HG03175 (cell line): ENCODE results near the gene PRRX2.

Experiments
- ATAC-seq: cut with Tn5 transposase; IDR thresholded peaks from one replicate; pipeline ENCODE4 v1.9.1; 2021; ENCODE audit warnings: mild to moderate bottlenecking, moderate library complexity; ENCODE audit not compliant: unreplicated experiment

PRRX2 gene

GRCh38 chr9:129665389-129665775, at the start of gene PRRX2:
Gene PRRX2 (plus strand): TSS chr9:129665647. CDS start chr9:129665868, 221 bp downstream.
- no peak for ATAC-seq

GRCh38 chr9:129617167-129617566, 48.3 kb upstream of the PRRX2 start:
- no peak for ATAC-seq

GRCh38 chr9:129619787-129620668, 45.4 kb upstream of the PRRX2 start:
- no peak for ATAC-seq

- no peak for ATAC-seq
Observed at GRCh38 chr9:129620669-129621295, 44.7 kb upstream of the PRRX2 start, which contains the start of gene C9orf50. Gene C9orf50 (minus strand): TSS chr9:129621101. CDS start chr9:129620574, 527 bp downstream.

DNA sequence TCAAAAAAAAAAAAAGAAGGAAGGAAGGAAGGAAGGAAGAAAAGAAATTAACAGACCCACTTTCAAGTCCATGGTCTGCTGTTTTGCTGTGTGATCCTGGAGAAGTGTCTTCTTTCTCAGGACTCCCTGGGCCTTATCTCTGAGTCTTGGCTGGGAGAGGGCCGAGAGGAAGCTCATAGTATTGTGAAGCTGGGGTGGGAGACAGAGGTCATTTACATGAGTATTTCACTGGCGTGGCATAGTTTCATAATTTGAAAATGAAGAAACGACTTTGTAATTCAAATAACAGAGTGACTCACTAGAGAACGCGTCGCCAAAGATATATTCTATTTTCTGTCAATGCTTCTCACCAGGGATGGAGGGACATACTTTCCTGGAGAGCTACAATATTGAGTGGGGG, 42.1 kb upstream of the PRRX2 start:
- ATAC-seq = no peak

DNA sequence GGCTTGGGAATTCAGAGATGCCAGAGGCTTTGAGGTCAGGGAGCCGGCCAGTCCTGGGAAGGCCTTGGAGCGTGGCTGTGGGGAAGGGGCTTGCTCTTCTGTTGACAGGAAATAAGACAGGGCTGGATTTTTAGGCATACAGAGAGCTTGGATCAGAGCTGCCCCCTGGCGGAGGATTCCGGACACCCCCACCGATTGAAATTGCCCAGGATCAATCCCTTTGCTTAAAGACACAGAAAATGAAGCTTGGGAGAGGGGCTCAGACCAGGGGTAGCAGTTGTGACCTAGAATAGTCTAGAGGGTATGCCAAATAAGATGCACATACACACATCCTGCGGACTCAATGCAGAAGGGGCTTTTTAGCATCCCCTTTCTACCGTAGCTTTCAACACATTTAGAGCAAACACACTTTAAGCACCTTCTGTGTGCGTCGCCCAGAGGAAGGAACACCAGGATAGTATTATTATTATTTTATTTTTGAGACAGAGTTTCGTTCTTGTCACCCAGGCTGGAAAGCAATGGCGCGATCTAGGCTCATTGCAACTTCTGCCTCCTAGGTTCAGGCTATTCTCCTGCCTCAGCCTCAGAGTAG, 41.2 kb upstream of the PRRX2 start:
- no peak for ATAC-seq

- no peak for ATAC-seq
Observed at GRCh38 chr9:129624947-129625346, 40.5 kb upstream of the PRRX2 start.

DNA sequence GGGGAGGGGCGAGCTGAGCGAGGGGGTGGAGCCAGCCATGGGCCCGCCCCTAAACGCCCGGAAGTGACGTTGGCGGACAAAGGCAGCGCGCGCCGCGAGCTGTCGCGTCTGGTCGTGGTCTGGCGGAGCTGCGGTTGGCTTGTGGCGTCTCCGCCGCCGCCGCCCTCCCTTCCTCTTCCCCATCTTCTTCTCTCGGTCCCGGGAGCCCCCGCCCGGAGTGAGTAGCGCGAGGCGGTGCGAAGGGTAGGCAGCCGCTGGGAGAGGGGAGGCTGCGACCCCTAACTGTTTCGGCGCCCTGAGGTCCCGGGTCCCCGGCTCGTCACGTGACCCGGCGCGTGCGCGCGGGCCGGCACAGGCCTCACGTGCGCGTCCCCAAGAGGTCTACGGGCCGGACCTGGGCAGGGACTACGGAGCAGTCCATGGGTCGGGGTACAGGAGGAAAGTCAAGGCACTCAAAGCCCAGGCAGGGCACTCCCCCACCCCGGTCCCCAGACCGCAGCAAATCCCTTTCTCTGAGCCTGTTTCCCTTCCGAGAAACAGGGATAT, 39.3 kb upstream of the PRRX2 start, which contains the start of gene NTMT1:
NTMT1 (plus strand) TSS at position 85 of the 546 bp plus-strand sequence. CDS start 6,541 bp downstream, outside the sequence.
- ATAC-seq = peak; percentile 77

GRCh38 chr9:129626625-129627284, 38.7 kb upstream of the PRRX2 start:
- ATAC-seq = peak; percentile 17

DNA sequence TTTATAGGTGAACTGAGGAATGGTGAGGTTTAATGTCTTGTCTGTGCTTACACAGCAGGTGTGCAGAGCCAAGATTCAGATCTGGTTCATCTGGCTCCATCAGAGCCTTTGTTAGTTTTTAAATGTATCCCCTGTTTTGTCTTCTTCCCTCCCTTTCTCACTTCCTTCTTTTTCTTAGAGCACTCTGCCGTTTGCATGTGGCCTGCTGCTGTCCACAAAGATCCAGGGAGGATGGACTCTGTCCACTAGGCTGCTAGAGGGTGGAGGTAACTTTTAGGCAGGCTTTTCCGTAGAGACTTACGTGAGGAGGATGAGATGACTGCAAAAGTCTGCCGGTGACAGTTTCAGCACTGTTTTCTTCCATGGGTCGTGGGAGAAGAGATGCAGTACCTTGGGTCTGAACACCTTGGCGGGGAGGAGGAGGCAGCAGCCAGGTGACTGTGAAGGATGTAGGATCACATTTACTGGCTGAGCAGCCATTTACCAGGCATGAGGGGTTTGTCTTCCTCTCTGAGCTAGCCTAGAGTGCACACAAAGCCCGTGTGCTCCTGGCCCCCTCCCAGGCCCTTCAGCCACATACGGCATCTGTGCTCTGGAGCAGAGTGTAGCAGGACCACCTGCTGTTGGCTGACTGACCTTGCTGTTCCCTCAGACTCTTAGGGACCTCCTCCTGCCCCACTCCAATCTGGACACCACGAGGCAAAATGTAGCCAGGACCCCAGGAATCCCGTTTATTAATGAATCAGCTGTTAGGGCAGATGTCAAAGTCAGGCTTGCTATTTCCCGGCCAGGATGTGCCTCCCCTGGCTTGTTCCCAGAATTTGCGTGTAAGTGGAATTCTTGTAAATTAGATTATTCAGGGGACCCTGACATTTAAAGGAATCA, 37.6 kb upstream of the PRRX2 start:
- ATAC-seq = no peak

DNA sequence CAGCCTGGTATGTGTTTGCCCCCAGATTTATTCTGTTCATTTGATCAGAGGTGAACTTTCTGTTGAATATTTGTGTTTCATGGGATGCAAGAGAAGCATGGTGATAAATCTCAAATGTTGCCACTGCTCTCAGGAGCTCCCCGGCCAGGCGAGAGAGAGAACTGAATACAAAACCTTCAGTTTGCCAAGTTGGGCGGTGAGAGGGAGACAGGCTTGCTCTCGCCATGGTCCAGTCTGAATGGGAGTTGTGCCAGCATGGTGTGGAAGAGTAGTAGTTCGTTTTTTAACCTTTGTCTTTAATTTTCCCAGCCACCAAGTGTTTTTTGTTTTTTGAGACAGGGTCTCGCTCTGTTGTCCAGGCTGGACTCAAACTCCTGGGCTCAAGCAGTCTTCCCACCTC, 36.7 kb upstream of the PRRX2 start:
- ATAC-seq = no peak

DNA sequence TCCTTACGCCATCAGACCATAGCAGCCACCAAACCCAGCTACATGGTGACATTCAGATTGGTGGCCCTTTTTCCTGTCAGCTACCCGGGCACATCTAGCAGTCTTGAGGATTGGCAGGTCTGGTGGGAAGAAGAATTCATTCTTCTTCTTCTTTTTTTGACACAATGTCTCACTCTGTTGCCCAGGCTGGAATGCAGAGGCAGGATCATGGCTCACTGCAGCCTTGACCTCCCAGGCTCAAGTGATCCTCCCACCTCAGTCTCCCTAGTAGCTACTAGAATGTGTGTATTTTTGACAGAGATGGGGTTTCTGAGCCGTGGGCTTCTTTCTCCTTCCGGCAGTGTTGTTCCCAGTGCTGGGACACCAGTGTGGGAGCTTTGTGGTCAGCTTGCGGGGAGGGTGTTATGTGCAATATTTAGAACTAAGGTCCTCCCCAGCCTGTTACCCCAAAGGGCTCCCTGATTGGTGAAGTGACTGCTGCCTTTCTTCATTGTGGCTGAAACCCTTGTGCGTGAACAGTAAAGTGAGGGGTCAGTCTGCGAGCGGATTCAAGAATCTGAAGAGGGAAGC, 36.1 kb upstream of the PRRX2 start:
- ATAC-seq = no peak

DNA sequence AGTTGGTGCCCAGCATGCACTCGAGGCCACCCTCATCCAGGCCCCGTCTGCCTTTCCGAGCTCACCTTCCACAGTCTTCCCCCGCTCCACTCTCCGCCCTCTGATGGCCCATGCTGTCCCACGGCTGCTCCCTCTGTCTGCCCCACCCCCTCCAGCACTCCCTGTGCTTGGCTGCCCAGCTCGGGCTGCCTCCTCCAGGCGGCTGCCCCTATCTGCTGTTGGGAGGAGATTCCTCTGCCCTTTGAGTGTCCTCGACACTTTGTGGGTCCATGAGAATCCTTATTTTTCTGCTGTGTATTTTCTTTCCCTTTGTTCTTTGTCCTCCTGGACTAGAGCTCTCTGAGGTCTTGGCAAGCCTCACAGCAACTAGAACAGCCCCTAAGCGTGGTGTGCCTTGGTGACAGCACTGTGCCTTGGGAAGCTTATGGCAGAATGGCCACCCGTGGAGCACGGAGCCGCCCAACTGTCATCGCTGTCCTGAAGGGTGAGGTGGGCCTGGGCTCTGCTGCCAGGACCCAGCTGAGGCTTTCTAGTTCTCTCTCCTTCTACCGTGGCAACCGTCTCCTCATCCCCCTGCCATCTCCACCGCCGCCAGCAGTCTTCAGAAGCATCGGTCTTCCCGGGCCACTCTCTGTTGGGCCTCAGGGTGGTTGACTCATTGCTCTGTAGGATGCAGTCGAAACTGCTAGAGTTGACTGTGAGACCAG, 34.3 kb upstream of the PRRX2 start:
- ATAC-seq = no peak

GRCh38 chr9:129631674-129632129, 33.7 kb upstream of the PRRX2 start:
- no peak for ATAC-seq

DNA sequence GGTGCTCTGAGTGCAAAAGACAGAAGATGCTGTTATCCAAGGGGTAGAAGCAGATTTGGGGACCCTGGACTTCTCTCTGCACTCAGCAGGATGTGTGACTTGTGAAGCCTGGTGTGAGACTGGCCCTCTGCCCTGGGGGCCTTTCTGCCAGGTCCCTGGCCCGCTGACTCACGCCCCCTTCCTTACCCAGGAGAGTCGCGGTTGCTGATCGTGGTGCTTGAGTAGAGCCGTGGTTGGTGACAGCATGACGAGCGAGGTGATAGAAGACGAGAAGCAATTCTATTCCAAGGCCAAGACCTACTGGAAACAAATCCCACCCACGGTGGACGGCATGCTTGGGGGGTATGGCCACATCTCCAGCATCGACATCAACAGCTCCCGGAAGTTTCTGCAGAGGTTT, 33.0 kb upstream of the PRRX2 start:
- no peak for ATAC-seq

GRCh38 chr9:129633207-129633606, 32.2 kb upstream of the PRRX2 start:
- ATAC-seq = no peak

GRCh38 chr9:129633848-129634247, 31.6 kb upstream of the PRRX2 start:
- no peak for ATAC-seq

DNA sequence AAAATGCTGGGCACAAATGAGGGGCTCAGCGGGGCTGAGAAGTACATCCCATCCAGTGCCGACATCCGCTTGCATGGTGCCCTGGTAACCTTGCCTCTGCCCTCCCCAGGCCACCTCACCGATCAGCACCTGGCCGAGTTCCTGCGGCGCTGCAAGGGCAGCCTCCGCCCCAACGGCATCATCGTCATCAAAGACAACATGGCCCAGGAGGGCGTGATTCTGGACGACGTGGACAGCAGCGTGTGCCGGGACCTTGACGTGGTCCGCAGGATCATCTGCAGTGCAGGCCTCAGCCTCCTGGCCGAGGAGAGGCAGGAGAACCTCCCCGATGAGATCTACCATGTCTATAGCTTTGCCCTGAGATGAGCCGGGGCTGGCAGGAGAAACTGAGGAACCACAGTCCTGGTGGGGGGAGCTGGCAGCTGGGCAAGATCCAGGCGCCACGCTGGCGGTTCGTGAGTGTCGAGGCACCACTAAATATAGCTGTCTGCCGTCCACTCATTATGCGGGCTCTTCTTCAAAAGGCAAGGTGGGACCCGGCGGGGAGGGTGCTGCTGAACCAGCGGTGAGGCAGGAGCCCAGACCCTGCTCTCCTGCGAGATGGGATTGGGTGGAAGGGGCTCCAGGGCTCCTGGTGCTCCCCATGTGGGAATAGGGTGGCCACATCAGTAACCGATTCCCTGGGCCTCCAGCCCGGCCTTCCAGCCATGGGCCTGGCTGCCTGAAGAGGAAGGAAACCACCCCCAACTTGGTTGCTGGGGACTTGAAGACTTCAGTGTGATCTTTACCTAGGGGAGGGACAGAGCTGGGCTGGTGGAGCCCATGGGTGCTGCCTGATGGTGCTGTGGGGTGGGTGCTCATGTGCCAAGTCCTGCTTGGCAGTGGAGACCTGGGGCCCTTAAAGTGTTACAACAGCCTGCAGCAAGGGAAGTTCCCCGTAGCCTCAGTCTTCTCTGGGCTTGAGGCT, 30.1 kb upstream of the PRRX2 start:
- ATAC-seq = no peak
